Right lobe of liver (tissue), 4 donors: ENCODE data around the gene ADCY1.

Source experiments
- CTCF ChIP-seq, 4 donors: fragments of 200-600 bp in 3 of 4; fragments of 450-650 bp in 1 of 4; IDR thresholded peaks; one replicate each; pipeline versions ENCODE4 v1.5.1 to v1.8.0; 2016 to 2022; ENCODE audit warnings: antibody characterized with exemption in 4 of 4, mild to moderate bottlenecking in 2 of 4
- POLR2A ChIP-seq: fragments of 450-650 bp; IDR thresholded peaks from one replicate; pipeline ENCODE4 v1.6.1; 2017; ENCODE audit warnings: antibody characterized with exemption, mild to moderate bottlenecking
- donor health status: DM: no; HTN: no; CAD: no.
- donor health status: DM: no; HTN: no; CAD: no.
- donor health status: DM: no; HTN: yes; CAD: no.

GRCh38 chr7:45662540-45663166 is 88.5 kb downstream of the ADCY1 start:
- TF ChIP-seq CTCF (IDR thresholded peaks at IDR 0.05) (no peak), POLR2A (no peak)
